Body of pancreas (tissue), 4 donors: Measurements from ENCODE around the gene MCEE. TPM values are rescaled to one million over a fixed set of nuclear protein-coding genes. Genes with fewer than 3 reads are reported as not detected.

Experiments
- ATAC-seq: fragments of 150-250 bp; one replicate; pipeline ENCODE4 v1.9.1; 2016
- DNase-seq, 4 donors: peaks; one replicate each; pipeline ENCODE4 v3.0.0-alpha.2; 2019
- H3K27ac ChIP-seq, 4 donors: fragments of 200-600 bp; sonication (generic); 1 replicate in 3 of 4; 2 replicates in 1 of 4; pipeline versions ENCODE4 v1.5.1 to v1.6.1; 2016 to 2019; ENCODE audit warnings: mild to moderate bottlenecking in 1 of 4, mixed read lengths in 1 of 4, moderate library complexity in 1 of 4
- H3K27me3 ChIP-seq, 2 donors: fragments of 200-600 bp; sonication (generic); one replicate each; pipeline ENCODE4 v1.6.0; 2016; ENCODE audit warnings: mild to moderate bottlenecking in 1 of 2
- H3K36me3 ChIP-seq, 2 donors: fragments of 200-600 bp; sonication (generic); replicated peaks in 1 of 2; 2 replicates each; pipeline ENCODE4 v1.5.1; 2016; ENCODE audit warnings: low read depth in 2 of 2; ENCODE audit not compliant: insufficient read depth in 1 of 2
- H3K4me1 ChIP-seq: fragments of 200-600 bp; sonication (generic); one replicate; pipeline ENCODE4 v1.6.0; 2016
- H3K4me3 ChIP-seq, 2 donors: fragments of 200-600 bp; sonication (generic); 1 replicate in 1 of 2; 2 replicates in 1 of 2; pipeline ENCODE4 v1.5.1; 2016 to 2019
- H3K9me3 ChIP-seq, 3 donors: fragments of 200-600 bp; sonication (generic); 1 replicate in 2 of 3; 2 replicates in 1 of 3; pipeline ENCODE4 v1.5.1; 2016
- POLR2A ChIP-seq, 3 donors: fragments of 450-650 bp; IDR thresholded peaks; one replicate each; pipeline ENCODE4 v1.6.1; 2016; ENCODE audit warnings: antibody characterized with exemption in 3 of 3, mild to moderate bottlenecking in 2 of 3
- WGBS, 2 donors: methylation state at CpG; one replicate each; pipeline ENCODE4 v1.1.5; 2017; 5-methylcytosine and 5-hydroxymethylcytosine counted together
- intact Hi-C: fragments of 100-400 bp; cut with DNase I; formaldehyde crosslinking; loops from one replicate; pipeline ENCODE4 v1.15.1; 2023
- total RNA-seq, 2 donors: library from RNA; depleted of rRNA; stranded (reverse); fragments of >200 nt; gene quantifications; one replicate each; pipeline ENCODE4 v1.1.0, GENCODE V29; 2016
- TF ChIP-seq, protein P1 (sequence below), 7 experiments: fragments of 450-650 bp in 4 of 7; fragments of 200-600 bp in 3 of 7; sonication (generic) in 3 of 7; IDR thresholded peaks; one replicate each; pipeline ENCODE4 v1.5.1; 2016 to 2019; ENCODE audit warnings: antibody characterized with exemption in 7 of 7

The MCEE gene
- total RNA-seq, 2 donors from 2014 or later: 10.1 to 24.7 TPM

GRCh38 chr2:71125506-71126294 lies 4.3 kb downstream of the MCEE start:
- 87 to 93% methylated on average over 7 of the region's 7 CpGs for WGBS, 2 donors
- TF ChIP-seq, protein P1, sequence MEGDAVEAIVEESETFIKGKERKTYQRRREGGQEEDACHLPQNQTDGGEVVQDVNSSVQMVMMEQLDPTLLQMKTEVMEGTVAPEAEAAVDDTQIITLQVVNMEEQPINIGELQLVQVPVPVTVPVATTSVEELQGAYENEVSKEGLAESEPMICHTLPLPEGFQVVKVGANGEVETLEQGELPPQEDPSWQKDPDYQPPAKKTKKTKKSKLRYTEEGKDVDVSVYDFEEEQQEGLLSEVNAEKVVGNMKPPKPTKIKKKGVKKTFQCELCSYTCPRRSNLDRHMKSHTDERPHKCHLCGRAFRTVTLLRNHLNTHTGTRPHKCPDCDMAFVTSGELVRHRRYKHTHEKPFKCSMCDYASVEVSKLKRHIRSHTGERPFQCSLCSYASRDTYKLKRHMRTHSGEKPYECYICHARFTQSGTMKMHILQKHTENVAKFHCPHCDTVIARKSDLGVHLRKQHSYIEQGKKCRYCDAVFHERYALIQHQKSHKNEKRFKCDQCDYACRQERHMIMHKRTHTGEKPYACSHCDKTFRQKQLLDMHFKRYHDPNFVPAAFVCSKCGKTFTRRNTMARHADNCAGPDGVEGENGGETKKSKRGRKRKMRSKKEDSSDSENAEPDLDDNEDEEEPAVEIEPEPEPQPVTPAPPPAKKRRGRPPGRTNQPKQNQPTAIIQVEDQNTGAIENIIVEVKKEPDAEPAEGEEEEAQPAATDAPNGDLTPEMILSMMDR (IDR thresholded peaks at IDR 0.05): no peak
- TF ChIP-seq POLR2A (IDR thresholded peaks at IDR 0.05): no peak
- DNase-seq (no peak), ATAC-seq (no peak)
- Histone ChIP-seq H3K27me3 (no peaks in the 10 kb centered on the region), H3K9me3 (no peaks in the 10 kb centered on the region), H3K4me3 (no peak overlapping the region), H3K27ac (no peak overlapping the region), H3K36me3 (peaks cover 4 to 9% of the 10 kb centered on the region in 2 donors), H3K4me1 (peaks cover 25% of the 10 kb centered on the region)
- intact Hi-C loops: no loop called here

- H3K4me1 ChIP-seq: peaks cover 12% of the 10 kb centered on the region
- H3K27ac ChIP-seq: no peak overlapping the region
- intact Hi-C loops: no loop called here
- peaks cover 9% of the 10 kb centered on the region in 2 donors for H3K36me3 ChIP-seq
- DNase-seq: no peak
- TF ChIP-seq, protein P1 (IDR thresholded peaks at IDR 0.05): no peak
- TF ChIP-seq POLR2A (IDR thresholded peaks at IDR 0.05): no peak
- no peak for ATAC-seq
- H3K9me3 ChIP-seq: no peaks in the 10 kb centered on the region
- 65 to 71% methylated on average over 7 of the region's 7 CpGs for WGBS, 2 donors
- H3K4me3 ChIP-seq: no peak overlapping the region
- no peaks in the 10 kb centered on the region for H3K27me3 ChIP-seq
These were observed 7.4 kb downstream of the MCEE start for GRCh38 chr2:71122387-71123298.

- no peaks in the 10 kb centered on the region for H3K27me3 ChIP-seq
- 93 to 100% methylated on average over 1 of the region's 1 CpG for WGBS, 2 donors
- no peaks in the 10 kb centered on the region for H3K4me1 ChIP-seq
- no peak for ATAC-seq
- peaks cover 9 to 11% of the 10 kb centered on the region in 2 donors for H3K36me3 ChIP-seq
- intact Hi-C loops: no loop called here
- DNase-seq: no peak
- H3K9me3 ChIP-seq: no peaks in the 10 kb centered on the region
- TF ChIP-seq, protein P1 (IDR thresholded peaks at IDR 0.05): no peak
- TF ChIP-seq POLR2A (IDR thresholded peaks at IDR 0.05): no peak
- no peak overlapping the region for H3K27ac ChIP-seq
- no peak overlapping the region for H3K4me3 ChIP-seq
These were observed 8.6 kb downstream of the MCEE start for GRCh38 chr2:71121479-71121878.

- Histone ChIP-seq H3K9me3 (no peaks in the 10 kb centered on the region), H3K36me3 (peaks cover 9 to 12% of the 10 kb centered on the region in 2 donors), H3K27ac (no peak overlapping the region), H3K4me1 (no peaks in the 10 kb centered on the region), H3K27me3 (no peaks in the 10 kb centered on the region), H3K4me3 (no peak overlapping the region)
- no peak for ATAC-seq
- DNase-seq: no peak
- 61 to 73% methylated on average over 6 of the region's 6 CpGs for WGBS, 2 donors
- TF ChIP-seq, protein P1 (IDR thresholded peaks at IDR 0.05): no peak
- TF ChIP-seq POLR2A (IDR thresholded peaks at IDR 0.05): no peak
- intact Hi-C loops: no loop called here
These were observed 9.8 kb downstream of the MCEE start for GRCh38 chr2:71120195-71120594.
